Measurements from ENCODE around the gene ACSBG1. TPM values are rescaled to one million over a fixed set of nuclear protein-coding genes. Genes with fewer than 3 reads are reported as not detected.
"Not testable (repeated sequence)": the region's sequence is repeated elsewhere in the genome, so short reads cannot be mapped to it uniquely, and the experiment has no call there.

ACSBG1 gene
- total RNA-seq, 1 donor from 2014 or later = 1.5 TPM

DNA sequence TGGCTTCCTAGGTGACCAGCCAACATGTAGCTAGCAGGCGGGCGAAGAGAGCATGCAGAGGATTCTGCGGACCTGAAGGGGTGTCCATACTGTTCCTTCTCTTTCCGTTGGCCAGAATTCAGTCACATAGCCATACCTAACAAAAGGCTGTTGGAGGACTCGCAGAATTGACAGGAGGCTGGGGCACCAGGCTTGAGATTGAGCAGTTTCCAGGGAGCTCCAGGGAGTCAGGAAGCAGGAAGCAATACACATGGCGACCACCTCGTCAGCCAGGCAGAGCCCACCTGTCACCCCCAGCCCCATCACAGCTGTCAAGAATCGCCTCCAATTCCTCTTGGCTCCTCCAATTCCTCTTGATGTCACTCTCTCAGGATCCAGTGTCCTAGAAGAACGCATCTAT lies 16.8 kb upstream of the ACSBG1 start:
- no peak for DNase-seq

DNA sequence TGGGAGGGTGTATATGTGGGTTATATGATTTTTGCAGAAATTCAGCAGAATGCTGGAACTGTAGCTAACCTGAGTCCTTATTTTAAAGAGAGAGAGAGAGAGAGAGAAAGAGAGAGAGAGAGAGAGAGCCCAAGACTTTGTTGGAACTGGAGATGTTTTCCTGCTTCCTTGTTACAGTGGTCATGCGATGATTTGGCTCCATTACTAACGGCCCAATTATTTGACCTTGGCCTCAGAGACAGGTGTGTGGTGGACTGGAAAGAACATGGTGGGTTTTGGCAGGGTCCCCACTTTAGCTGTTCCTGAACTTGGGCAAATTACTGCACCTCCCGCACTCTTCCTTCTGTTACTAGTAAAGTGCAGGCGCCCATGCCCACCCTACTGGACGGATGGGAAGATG lies 14.8 kb upstream of the ACSBG1 start:
- no peak for DNase-seq

DNA sequence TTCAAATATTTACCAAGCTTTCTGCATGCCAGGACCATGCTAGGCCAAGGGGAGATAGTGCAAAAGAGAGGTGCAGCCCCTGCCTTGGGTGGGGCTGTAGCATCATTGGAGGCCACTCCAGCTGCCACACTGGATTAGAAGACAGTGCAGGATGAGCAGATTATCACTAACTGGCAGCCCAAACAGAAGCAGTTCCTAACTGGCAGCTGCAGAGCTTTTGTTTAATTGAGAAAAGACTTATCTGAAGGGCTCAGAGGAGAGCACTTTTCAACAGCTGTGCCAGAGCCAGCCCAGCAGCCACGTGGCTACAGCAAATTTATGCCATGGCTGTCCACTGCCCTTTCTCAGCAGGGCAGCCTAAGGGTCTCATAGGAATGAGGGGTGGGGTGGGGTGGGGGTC lies 13.5 kb upstream of the ACSBG1 start:
- peak; percentile 18 for DNase-seq

DNA sequence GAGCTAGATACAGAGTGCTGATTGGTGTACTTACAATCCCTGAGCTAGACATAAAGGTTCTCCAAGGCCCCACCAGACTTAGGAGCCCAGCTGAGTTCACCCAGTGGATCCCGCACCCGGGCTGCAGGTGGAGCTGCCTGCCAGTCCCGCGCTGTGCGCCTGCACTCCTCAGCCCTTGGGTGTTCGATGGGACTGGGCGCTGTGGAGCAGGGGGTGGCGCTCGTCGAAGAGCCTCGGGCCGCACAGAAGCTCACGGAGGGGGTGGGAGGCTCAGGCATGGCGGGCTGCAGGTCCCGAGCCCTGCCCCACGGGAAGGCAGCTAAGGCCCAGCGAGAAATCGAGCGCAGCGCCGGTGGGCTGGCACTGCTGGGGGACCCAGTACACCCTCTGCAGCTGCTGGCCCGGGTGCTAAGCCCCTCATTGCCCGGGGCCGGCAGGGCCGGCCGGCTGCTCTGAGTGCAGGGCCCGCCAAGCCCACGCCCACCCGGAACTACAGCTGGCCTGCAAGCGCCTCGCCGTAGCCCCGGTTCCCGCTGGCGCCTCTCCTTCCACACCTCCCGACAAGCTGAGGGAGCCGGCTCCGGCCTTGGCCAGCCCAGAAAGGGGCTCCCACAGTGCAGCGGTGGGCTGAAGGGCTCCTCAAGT lies 11.7 kb upstream of the ACSBG1 start:
- not testable (repeated sequence) for DNase-seq

DNA sequence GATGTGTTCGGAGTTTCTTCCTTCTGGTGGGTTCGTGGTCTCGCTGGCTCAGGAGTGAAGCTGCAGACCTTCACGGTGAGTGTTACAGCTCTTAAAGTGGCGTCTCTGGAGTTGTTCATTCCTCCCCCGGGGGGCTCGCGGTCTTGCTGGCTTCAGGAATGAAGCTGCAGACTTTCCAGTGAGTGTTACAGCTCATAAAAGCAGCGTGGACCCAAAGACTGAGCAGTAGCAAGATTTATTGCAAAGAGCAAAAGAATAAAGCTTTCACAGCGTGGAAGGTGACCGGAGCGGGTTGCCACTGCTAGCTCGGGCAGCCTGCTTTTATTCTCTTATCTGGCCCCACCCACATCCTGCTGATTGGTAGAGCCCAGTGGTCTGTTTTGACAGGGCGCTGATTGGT lies 11.0 kb upstream of the ACSBG1 start:
- DNase-seq = not testable (repeated sequence)

DNA sequence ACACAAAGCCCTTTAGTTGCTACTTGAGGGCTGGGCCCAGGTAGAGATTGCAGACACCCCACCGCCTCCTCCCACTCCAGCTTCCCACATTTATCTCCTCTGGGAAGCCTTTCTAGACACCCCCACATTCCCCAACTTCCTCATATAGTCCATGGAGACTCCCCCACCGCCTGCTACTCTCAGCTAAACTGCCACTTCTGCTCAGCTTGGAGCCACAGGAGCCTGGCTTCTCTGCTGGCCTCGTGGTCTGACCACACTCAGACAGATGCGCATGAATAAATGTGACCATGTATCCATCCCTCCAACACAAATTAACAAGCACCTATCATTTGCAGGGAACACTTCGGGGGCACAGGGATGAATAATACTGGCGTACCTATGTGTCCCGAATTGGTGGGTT lies 10.5 kb upstream of the ACSBG1 start:
- DNase-seq = no peak

DNA sequence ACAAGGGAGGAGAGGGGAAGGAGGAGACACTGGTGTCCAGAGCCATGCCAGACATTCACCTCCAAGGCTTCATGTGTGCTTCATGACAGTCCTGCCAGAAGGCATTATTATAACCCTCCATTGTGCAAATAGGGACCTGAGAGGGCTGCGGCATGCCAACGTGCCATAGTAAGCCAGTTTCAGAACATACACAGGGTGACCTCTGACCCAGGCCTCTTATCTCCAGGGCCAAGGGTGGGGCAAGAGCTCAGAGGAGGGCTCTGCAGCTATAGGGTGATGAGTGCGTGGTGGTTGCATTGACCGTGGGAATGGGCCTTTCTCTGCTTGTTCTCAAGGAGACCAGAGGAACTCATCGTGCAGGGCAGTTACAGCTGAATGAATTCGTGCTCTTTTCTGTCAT lies 9.7 kb upstream of the ACSBG1 start:
- no peak for DNase-seq

DNA sequence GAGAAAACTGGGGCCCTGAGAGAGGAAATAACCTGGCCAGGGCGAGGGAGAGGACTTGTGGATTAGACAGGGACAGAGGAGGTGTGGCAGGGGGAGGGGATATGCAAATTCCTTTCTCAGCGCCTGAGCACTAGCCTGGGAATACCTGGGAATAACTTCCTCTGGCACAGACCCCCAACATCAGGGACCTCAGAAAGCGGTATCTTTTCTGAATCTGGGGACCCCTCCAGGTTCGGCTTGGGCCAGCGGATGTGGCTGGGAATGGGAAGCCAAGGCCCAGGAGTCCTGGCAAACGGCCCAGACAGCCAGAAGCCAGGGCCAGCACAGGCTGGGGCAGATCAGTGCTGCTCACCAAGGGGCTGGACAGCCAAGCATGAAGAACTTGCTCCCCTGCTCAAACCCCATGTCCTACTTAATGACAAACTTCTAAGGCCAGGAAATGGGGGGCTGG lies 9.2 kb upstream of the ACSBG1 start:
- no peak for DNase-seq

DNA sequence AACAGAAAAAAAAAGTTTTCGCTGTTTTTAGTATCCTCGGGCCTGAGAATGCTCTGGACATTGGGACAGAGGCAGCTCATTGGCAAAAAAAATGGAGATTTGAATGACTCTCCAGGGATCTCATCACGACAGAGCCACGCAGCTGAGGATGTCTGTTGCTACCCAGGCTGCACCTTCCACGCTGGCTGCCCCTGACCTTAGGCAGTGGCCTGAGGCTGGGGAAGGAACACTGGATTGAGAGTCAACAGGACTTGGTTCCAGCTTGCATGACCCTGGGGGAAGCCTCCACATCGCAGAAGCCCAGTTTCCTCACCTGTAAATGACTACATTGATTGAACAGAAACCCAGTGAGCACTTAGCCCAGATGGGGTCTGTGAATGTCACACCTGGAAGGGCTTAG lies 8.7 kb upstream of the ACSBG1 start:
- DNase-seq = no peak

DNA sequence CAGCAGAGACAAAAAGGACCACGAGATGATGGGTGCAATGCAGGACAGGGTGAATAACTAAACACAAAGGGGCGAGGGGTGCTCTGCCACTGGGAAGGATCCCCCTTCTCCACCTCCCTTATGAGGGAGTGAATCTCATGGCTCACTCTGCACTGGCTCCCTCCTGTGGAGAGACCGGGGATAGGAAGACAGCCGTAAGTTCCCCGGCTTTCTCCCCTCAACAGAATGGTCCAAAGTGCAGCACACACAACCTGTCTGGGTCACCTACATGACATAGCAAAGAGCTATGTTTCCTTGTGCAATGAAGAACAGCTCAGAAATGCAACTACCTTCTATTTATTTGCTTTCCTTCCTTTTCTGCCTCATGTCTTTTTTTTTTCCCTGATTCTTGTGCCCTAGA lies 7.8 kb upstream of the ACSBG1 start:
- DNase-seq = no peak

DNA sequence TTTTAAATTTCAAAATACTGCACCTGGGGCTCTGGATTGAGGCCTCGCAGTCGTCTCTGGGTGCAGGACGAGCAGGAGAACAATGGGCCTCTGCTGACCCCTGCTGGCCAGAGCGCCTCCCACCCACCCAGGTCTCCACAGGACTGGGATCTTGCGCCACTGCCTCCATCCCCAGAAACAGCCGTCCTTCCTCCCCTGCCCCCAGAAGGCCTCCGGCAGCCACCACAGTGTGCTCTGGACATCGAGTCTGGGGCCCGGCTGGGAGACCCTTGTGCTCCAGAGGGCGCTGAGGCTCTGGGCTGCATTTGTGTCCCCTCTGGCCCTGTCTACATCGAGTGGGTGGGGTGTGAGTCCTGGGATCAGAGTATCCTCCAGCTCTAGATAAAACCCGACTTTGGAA lies 6.7 kb upstream of the ACSBG1 start:
- peak; percentile 91 for DNase-seq

DNA sequence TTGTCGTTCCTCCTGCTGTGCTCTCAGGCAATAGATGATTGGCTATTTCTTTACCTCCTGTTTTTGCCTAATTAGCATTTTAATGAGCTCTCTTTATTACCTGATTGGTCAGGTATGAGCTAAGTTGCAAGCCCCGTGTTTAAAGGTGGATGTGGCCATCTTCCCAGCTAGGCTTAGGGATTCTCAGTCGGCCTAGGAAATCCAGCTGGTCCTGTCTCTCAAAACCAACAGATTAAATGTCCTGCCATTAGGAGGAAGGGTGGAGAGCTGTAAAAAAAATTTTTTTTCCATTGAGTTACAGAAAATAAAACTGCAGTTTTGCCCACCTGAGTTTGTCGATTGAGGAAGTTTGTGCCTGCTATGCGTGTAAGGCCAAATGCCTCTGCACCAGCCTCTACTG lies 5.4 kb upstream of the ACSBG1 start:
- DNase-seq = peak; percentile 74

DNA sequence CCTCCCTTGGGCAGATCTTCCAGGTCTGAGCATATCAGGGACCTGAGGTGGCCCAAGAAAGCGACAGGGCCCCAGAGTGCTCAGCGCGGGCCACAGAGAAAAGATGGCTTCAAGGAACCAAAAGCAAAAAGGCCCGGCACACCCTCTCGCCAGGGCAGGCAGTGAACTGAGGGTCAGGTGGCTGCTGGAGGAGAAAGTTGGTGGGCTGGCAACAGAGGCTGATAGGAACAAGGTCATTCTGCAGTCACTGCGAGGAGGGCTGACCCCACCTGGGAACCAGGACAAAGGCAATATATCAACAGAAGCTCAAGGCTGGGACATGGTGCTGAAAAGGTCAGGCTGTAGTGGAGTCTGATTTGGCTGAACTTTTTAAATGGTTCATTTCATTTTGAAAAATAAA lies 2.8 kb upstream of the ACSBG1 start:
- DNase-seq = no peak

DNA sequence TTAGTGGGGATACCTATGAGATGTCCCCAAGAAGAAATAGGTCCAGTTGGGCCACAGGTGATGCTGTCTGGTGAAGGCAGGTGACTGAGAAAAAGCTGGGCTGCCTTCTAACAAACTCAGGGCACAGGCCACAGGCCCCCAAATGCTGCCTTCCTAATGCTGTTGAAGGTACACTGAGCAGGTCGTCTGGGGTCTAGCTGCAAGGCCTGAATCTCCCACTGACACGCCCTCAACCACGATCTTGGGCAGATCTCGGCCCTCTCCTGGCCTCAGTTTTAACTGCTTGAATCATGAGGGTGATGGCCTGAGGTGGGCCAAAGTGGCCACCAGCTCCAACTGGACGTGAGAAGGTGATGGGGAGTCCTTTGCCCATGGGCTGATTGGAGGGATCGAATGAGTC lies 2.1 kb upstream of the ACSBG1 start:
- DNase-seq = no peak

DNA sequence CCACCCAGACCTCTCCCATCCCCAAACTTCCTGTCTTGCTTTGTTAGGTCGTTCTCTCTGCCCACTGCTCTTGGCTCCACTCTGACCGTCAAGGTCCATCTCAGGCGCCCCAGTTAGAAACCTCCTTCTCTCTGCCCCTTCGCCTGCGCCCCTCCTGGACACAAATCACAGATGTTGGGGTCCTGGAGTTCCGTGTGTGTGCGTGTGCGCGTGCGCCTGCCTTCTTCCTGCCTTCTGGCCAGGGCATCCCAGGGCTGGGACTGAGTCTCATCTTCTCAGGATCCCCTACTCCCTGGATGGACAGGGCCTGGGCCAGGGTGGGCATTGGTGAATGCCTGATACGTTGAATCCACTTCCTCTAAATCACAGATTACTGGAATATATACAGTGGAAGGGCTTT lies 869 bp downstream of the ACSBG1 start:
- DNase-seq = no peak

DNA sequence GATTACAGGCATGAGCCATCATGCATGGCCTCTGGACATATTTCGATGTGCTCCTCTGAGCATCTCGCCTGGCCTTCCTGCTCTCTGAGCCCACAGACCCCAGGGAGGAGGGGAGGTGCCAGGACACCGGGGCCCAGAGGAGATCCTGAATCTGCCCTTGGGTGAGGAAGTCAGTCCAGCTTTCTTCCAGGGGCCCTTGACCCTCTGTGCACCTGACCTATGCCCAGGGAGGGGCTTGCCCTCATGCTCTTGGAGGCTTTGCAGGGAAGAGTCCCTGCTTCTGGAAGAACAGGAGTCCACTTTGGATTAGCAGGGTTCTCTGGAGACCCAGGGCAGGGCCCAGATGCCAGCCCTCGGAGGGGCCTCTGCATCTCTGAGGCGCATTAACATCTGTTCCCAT lies 1.4 kb downstream of the ACSBG1 start:
- DNase-seq = no peak

DNA sequence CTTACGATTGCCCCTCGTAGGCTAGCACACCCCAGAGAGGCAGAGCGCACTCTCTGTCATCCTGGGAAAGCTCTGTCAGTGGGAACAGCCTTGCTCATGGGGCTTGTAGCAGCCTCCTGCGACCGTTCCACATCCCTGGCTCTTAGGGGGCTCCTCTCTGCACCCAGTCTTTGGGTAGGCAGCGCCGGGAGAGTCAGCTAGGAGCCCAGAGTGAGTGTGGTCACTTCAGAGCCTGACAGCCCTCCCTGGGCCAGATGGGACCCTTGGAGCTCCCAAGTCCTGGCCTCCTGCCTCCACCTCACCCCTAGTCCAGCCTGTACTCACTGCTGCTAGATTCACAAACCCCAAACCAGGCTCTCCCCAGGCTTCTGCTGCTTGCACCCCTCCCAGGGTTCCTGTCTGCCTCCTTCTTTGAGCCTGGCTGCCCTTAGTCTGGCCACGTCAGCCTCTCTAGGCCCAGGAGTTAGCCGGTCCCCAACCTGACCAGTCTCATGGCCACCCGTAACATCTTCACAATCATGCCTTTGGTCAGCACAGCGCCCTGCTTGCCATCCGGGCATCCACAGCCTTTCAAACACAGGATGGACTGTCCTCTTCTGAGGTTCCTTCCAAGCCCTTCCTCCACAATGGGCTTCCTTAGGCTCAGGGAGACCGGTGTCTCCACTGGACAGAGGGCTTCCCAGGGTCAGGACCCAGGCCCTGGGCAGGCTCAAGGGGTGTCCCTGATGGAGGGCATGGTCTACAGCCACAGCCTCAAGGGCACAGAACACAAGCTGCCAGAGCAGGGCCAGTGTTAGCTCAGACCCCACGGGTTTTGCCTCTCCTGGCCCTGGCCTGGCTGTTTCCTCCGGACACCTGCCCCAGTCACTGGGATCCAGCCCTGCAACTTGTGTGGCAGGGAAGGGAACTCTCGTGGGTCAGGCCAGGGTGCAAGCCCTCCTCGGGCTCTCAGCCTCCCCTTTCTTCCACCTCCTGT lies 4.6 kb downstream of the ACSBG1 start:
- no peak for DNase-seq

DNA sequence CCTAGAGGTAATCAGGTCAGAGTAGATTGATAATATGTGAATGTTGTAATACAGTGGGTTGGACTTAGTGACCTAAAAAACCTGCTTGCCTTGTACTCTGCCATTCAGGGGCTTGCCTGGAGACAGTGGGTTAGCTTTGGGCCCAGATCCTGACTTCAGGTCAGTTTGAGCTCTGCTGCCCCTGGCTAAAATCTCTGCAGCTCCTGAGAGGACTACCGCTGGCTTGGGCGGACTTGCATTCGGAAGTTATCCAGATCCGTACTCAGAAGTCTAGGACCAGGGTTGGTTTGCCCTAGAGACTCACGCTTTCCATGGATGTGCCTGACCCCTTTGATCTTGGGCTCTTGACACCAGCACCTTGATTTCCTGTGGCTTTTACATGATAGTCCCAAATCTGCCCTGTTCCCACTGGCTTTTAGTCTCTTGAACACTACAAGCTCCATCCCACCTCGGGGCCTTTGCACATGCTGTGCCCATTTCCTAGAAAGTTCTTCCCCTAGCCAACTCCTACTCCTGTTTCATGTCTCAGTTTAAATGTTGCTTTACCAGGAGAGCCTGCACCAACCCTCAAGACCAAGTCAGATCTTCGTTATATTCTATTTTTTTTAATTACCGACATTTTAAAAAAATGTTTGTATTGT lies 5.9 kb downstream of the ACSBG1 start:
- no peak for DNase-seq

DNA sequence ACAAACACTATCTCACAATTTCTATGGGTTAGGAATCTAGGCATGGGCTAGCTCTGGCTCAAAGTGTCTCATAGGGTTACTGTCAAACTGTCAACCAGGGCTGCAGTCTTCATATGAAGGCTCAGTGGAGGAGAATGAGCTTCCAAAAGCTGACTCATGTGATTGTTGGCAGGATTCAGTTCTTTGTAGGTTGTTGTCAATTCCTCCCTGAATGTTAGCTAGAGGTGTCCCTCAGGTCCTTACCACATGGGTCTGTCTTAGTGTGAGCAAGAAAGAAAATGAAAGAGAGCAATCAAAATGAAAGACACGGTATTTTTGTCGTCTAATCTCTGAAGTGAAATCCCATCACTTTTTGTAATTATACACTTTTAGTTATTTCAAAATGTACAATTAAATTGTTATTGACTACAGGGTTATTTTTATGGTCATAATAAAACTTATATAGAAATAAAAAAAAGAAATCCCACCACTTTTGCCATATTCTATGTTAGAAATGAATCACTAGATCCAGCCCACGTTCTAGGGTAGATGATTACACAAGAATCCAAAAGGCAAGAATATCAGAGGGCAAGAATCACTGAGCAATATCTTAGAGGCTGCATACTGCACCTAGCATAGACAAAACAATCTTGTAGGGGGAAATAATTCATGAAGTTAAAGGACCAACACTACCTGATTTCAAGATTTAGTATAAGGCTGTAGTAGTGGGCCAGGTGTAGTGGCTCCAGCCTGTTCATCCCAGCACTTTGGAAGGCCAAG lies 8.4 kb downstream of the ACSBG1 start:
- no peak for DNase-seq

DNA sequence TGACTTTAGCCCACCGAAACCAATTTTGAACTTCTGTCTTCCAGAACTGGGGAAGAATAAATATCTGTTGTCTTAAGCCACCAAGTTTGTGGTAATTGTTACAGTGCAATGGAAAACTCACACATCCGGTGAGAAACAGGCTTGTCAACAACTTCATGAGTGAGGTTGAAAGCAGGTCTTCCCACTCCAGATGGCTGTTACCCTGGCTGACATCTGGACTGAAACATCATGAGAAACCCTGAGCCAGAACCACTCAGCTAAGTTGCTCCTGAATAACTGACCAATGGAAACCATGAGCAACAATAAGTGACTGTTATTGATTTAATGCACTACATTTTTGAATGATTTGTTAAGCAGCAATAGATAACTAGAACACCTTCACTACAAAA lies 10.3 kb downstream of the ACSBG1 start:
- DNase-seq = no peak

DNA sequence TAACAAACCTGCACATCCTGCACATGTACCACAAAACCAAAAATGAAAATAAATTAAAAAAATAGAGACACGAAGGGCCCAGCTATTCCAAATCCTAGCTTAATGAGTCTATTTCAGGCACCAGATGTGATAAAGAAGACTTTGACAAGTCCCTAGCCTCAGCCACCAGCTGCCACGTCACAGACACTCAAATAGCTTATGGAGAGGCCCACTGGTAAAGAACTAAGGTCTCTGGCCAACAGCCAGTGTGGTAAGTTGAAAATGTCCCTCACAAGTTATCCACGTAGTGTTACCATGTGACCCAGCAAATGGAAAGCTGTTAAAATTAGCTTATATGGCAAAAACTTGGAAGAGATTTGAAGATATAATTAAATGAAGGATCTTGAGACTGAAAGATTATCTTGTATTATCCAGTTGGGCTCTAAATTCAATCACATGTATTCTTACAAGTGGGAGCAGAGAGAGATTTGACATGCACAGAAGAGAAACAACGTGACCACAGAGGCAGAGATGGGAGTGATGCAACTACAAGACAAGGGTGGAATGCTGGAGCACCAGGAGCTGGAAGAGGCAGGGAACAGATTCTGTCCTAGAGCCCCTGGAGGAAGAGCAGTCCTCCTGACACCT lies 10.9 kb downstream of the ACSBG1 start:
- DNase-seq = no peak
